Memory B cell (primary cell): ENCODE results near the gene PRKAG2.

Source experiments
- ATAC-seq: fragments of 150-1000 bp; cut with Tn5 transposase; 2 replicates; pipeline ENCODE4 v1.10.0; 2021; ENCODE audit warnings: low read depth, mild to moderate bottlenecking, moderate library complexity
- DNase-seq, 2 donors: peaks; one replicate each; pipeline ENCODE4 v3.0.0; 2022; ENCODE audit warnings: low spot score in 2 of 2
- H3K27ac Mint-ChIP-seq: one replicate; pipeline ENCODE4 v1.8.0; 2022; ENCODE audit warnings: mild to moderate bottlenecking, moderate library complexity, mixed read lengths
- H3K27me3 Mint-ChIP-seq: one replicate; pipeline ENCODE4 v1.8.0; 2022; ENCODE audit warnings: mixed read lengths
- H3K36me3 Mint-ChIP-seq: one replicate; pipeline ENCODE4 v1.8.0; 2022; ENCODE audit warnings: mild to moderate bottlenecking, mixed read lengths
- H3K4me1 Mint-ChIP-seq: one replicate; pipeline ENCODE4 v1.8.0; 2022; ENCODE audit warnings: mixed read lengths
- H3K4me3 Mint-ChIP-seq: one replicate; pipeline ENCODE4 v1.8.0; 2022; ENCODE audit warnings: mild to moderate bottlenecking, moderate library complexity, mixed read lengths
- H3K9me3 Mint-ChIP-seq: one replicate; pipeline ENCODE4 v1.8.0; 2022; ENCODE audit warnings: mixed read lengths

Gene PRKAG2

DNA sequence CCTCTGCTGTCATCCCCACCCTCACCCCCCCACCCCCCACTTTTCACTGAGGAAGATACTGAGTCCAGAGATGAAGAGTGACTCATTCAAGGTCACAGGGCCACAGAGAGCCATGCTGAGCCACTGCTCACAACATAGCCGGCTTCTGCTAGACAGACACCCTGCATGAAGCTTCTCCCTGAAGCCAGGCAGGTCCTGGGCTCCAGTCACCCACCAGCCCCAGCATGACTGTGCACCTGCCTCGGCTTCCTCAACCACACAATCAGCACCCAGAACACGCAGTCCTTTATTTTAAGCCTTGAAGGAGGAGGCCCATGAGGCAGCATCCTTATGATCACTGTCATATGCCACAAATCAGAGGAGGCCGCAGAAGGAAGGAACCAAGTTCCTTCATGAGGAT is 19.2 kb upstream of the PRKAG2 start:
- Mint-ChIP-seq H3K36me3 (no peaks in the 10 kb centered on the region), H3K4me1 (no peaks in the 10 kb centered on the region), H3K9me3 (no peaks in the 10 kb centered on the region), H3K27ac (no peak overlapping the region), H3K27me3 (peaks cover 23% of the 10 kb centered on the region), H3K4me3 (no peak overlapping the region)
- ATAC-seq, result no peak
- DNase-seq, result no peak

DNA sequence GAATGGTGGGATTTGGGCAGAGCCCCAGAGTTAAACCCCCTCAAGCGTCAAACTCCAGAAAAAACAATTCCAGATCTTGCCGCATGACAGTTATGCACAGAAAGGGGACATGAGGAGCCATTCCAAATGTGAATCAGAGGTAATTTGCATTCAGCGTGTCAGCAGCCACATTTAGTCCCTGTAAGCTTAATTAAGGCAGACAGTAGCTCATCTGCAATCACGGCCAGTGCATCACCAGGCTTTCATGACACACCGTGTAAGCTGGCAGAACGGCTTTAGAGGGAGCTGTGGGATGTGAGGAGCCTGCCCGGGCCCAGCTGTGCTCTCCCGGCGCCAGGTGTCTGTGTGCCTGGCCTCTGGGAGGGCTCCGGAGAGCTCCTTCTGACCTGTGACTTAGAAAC is 18.7 kb upstream of the PRKAG2 start:
- ATAC-seq, result no peak
- Mint-ChIP-seq H3K4me3 (no peak overlapping the region), H3K27ac (no peak overlapping the region), H3K9me3 (no peaks in the 10 kb centered on the region), H3K36me3 (no peaks in the 10 kb centered on the region), H3K4me1 (peaks cover 2% of the 10 kb centered on the region), H3K27me3 (peaks cover 23% of the 10 kb centered on the region)
- DNase-seq, result no peak

GRCh38 chr7:151895008-151895630 is 18.2 kb upstream of the PRKAG2 start:
- no peak for ATAC-seq
- Mint-ChIP-seq H3K36me3 (no peaks in the 10 kb centered on the region), H3K27me3 (peaks cover 22% of the 10 kb centered on the region), H3K4me3 (no peak overlapping the region), H3K27ac (no peak overlapping the region), H3K9me3 (no peaks in the 10 kb centered on the region), H3K4me1 (peaks cover 6% of the 10 kb centered on the region)
- no peak for DNase-seq

DNA sequence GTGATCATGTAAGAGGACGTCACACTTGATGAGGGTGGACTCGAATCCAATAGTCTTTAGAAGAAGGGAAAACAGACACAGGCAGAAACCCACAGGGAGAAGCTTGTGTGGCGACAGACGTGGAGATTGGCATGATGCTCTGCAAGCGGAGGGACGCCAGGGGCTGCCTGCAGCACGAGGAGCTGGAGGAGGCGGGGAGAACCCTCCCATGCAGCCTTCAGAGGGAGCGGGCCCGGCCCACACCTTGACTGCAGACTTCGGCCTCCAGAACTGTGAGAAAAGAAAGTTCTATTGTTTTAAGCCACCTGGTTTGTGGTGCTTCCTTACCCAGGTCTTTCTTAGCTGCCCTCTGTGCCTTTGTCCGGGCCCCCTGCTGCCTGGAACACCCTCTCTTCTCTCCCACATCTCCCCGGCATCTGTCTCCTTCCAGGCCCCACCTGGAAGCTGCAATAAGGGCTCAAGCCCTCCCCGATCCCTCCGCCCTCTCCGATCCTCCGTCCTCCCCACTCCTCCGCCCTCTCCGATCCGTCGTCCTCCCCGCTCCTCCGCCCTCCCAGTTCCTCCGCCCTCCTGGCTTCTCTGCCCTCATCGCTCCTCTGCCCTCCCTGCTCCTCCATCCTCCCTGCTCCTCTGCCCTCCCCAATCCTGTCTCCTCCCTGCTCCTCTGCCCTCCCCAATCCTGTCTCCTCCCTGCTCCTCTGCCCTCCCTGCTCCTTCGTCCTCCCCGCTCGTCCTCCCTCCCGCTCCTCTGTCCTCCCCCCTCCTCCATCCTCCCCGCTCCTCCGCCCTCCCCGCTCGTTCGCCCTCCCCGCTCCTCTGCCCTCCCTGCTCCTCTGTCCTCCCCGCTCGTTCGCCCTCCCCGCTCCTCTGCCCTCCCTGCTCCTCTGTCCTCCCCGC is 17.4 kb upstream of the PRKAG2 start:
- ATAC-seq (no peak), DNase-seq (no peak)
- no peaks in the 10 kb centered on the region for H3K9me3 Mint-ChIP-seq
- no peak overlapping the region for H3K4me3 Mint-ChIP-seq
- peaks cover 16% of the 10 kb centered on the region for H3K27me3 Mint-ChIP-seq
- no peaks in the 10 kb centered on the region for H3K36me3 Mint-ChIP-seq
- H3K27ac Mint-ChIP-seq, result no peak overlapping the region
- H3K4me1 Mint-ChIP-seq, result peaks cover 6% of the 10 kb centered on the region

DNA sequence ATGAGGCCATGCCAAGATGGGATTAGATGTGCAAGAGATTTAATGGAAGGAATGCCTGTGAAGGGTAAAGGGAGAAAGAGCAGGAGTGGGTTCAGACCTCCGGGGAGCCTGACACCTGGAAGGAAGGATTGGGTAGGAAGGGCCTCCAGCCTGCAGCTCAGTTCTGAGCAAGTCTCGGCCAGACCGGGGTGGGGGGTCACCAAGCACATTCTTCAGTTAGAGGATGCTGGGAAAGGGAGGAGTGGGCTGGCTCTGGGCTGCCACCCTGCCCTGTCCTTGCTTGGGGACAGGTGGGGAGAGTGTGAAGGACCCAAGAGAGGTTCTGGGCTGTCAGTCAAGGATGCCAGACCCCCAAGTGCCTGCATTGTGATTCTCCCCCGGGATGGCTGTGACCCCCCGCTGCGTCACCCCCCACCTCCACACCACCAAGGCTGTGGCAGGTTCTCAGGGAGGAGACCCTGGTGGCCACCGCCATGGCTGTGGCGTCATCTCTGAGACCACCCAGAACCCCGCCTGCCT is 16.5 kb upstream of the PRKAG2 start:
- no peak for ATAC-seq
- DNase-seq, result no peak
- Mint-ChIP-seq H3K9me3 (no peaks in the 10 kb centered on the region), H3K27me3 (peaks cover 11% of the 10 kb centered on the region), H3K4me3 (no peak overlapping the region), H3K4me1 (peaks cover 6% of the 10 kb centered on the region), H3K36me3 (no peaks in the 10 kb centered on the region), H3K27ac (no peak overlapping the region)

DNA sequence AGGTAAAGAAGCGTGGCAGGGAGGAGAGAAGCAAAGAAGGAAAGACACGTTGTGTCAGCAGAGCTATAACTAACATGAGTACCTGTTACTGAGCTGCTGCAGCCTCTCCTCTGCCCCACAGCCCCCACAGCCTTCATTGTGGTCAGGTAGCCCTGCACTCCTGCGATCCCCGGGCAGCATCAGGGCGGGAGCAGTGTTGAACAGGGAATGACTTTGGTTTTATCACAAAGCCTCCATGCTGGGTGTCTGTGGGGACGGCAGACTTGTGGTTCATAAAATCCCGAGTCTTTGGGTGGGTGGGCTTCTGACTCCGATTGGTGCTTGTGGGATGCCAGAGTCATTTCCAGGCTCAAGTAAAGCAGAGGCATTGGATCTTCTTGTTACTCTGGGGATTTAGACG is 14.8 kb upstream of the PRKAG2 start:
- DNase-seq, result no peak
- no peak overlapping the region for H3K4me3 Mint-ChIP-seq
- H3K9me3 Mint-ChIP-seq, result no peaks in the 10 kb centered on the region
- H3K27ac Mint-ChIP-seq, result no peak overlapping the region
- H3K27me3 Mint-ChIP-seq, result peaks cover 9% of the 10 kb centered on the region
- no peaks in the 10 kb centered on the region for H3K36me3 Mint-ChIP-seq
- ATAC-seq, result no peak
- peaks cover 6% of the 10 kb centered on the region for H3K4me1 Mint-ChIP-seq

DNA sequence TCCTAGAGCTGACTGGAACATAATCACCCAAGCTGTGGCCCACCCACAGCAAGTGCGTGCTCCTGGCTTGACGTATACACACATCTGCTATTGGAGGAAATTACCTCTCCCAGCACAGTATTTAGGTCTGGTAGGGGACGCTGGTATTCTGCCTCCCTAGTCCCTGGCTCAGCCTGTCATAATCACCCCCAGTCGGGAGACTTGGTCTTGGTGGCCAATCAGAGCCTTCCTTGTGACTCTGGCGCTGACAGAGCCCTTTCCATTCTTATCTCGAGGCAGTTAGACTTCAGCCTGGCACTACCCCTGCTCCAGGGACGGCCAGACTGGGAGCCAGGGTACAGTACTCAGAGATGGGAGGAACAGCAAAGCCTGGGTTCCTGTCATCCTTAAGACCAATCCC is 14.3 kb upstream of the PRKAG2 start:
- peaks cover 10% of the 10 kb centered on the region for H3K27me3 Mint-ChIP-seq
- H3K4me1 Mint-ChIP-seq, result peaks cover 6% of the 10 kb centered on the region
- no peaks in the 10 kb centered on the region for H3K9me3 Mint-ChIP-seq
- no peak overlapping the region for H3K27ac Mint-ChIP-seq
- H3K4me3 Mint-ChIP-seq, result no peak overlapping the region
- DNase-seq (no peak), ATAC-seq (no peak)
- H3K36me3 Mint-ChIP-seq, result no peaks in the 10 kb centered on the region

DNA sequence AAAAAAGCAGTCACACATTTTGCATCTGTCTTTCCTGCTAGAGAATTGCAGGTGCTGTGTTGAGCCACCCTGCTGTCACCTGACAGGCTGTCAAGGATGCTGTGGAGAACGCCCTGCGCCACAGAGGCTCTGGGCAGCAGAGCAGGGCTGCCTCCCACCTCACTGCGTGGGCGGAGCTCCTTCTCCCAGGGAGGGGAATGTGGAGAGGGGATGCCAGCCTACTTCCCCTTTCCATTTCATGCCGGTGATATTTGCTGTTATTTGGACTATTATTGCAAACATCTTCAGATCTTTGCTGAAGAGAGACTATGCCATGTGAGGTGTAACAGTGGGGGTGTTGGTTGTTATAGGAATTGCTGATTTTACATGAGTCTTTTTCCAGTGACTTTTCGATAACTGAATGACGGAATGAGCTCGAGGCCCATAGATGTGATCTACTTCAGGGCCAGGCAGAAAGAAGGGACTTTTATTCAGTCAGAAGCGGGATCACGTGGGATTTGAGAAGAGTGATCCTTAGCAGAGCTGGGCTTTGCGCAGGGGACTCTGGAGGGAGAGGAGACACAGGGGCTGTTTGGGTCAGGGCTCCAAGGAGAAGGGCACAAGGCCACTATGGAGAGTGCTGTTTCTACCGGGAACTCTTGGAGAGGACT is 13.6 kb upstream of the PRKAG2 start:
- H3K36me3 Mint-ChIP-seq, result no peaks in the 10 kb centered on the region
- H3K4me1 Mint-ChIP-seq, result peaks cover 6% of the 10 kb centered on the region
- H3K9me3 Mint-ChIP-seq, result no peaks in the 10 kb centered on the region
- H3K27me3 Mint-ChIP-seq, result peaks cover 15% of the 10 kb centered on the region
- no peak overlapping the region for H3K4me3 Mint-ChIP-seq
- H3K27ac Mint-ChIP-seq, result no peak overlapping the region
- DNase-seq (no peak), ATAC-seq (no peak)

GRCh38 chr7:151889406-151890354 is 12.8 kb upstream of the PRKAG2 start:
- Mint-ChIP-seq H3K9me3 (no peaks in the 10 kb centered on the region), H3K36me3 (no peaks in the 10 kb centered on the region), H3K27ac (no peak overlapping the region), H3K4me1 (peaks cover 6% of the 10 kb centered on the region), H3K4me3 (no peak overlapping the region), H3K27me3 (peaks cover 14% of the 10 kb centered on the region)
- no peak for DNase-seq
- ATAC-seq, result no peak

DNA sequence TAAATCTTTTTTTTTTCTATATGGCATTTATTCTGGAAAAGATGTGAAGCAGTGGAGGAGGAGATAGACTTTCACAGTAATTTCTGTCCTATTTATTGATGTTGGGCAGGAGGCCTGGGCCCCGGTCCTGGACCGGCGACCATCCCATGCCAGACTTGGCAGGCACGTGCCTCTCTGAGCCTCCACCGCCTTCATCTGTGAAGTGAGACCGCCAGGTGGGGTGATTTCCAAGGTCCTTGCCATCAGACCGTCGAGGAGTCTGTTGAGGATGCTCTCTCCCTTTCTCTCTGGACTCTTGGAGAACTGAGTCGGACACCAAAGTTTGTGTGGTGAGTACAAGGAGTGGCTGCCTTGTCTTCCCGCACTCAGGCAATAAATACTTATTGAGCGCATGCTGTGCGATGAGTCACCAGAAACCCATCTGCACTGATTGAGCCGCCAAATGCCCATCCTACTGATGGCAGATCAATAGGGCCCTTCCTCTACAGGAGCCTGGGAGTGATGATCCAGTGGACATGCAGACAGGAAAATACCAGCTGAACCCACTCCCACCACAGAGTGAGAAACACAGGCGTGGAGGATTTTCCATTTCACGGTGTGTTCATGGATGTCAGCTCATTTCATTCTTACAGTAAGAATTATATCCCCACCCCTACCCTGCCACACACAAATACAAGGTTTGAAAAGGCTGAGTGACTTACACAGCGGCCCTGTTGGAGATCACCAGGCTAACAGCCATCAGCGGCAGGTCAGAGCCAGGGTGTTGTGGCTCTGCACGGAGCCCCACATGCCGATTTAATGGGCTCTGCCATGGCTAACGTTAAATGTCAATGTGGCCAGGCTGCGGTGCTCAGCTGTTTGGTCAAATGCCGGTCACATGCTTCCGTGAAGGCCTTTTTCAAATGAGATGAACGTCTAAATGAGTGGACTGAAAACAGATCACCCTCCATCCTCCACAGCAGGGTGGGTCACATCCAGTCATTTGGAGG is 11.5 kb upstream of the PRKAG2 start:
- no peaks in the 10 kb centered on the region for H3K9me3 Mint-ChIP-seq
- no peaks in the 10 kb centered on the region for H3K36me3 Mint-ChIP-seq
- ATAC-seq, result no peak
- no peak for DNase-seq
- no peak overlapping the region for H3K4me3 Mint-ChIP-seq
- H3K27ac Mint-ChIP-seq, result no peak overlapping the region
- H3K27me3 Mint-ChIP-seq, result peaks cover 12% of the 10 kb centered on the region
- H3K4me1 Mint-ChIP-seq, result peaks cover 6% of the 10 kb centered on the region

DNA sequence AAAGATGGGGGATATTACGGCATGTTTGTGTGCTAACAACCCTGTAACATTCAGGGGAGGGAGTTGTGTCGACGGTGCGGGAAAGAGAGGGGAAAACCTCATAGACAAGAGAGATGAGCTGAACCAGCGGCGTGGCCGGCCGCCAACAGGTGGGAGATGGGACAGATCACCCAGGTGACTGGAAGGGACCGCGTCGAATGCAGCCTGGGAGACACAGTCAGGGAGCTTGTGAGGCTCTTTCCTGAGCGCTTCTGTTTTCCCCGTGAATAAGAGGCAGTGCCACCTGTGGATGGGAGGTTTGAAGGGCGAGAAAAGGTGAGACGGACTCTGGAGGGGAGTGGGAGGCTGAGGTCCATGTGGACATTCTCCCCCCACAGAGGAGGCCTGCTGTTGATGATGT is 9.9 kb upstream of the PRKAG2 start:
- Mint-ChIP-seq H3K27me3 (peaks cover 10% of the 10 kb centered on the region), H3K4me3 (no peak overlapping the region), H3K36me3 (no peaks in the 10 kb centered on the region), H3K9me3 (no peaks in the 10 kb centered on the region), H3K27ac (no peak overlapping the region), H3K4me1 (peaks cover 6% of the 10 kb centered on the region)
- no peak for DNase-seq
- no peak for ATAC-seq

- DNase-seq (no peak), ATAC-seq (no peak)
- peaks cover under 1% of the 10 kb centered on the region for H3K4me1 Mint-ChIP-seq
- no peaks in the 10 kb centered on the region for H3K9me3 Mint-ChIP-seq
- H3K27ac Mint-ChIP-seq, result no peak overlapping the region
- H3K27me3 Mint-ChIP-seq, result peaks cover 7% of the 10 kb centered on the region
- no peak overlapping the region for H3K4me3 Mint-ChIP-seq
- no peaks in the 10 kb centered on the region for H3K36me3 Mint-ChIP-seq
These were observed 8.3 kb upstream of the PRKAG2 start for GRCh38 chr7:151885202-151885580.
